Activated CD4-positive, alpha-beta T cell treated with anti-CD3 and anti-CD28 coated beads, Interleukin-2, amount 10 ng/mL, durations not matched to agents 7 days and 5 days (primary cell): ENCODE results near the gene CALML6. TPM values are rescaled to one million over a fixed set of nuclear protein-coding genes. Genes with fewer than 3 reads are reported as not detected.

Source experiments
- CTCF ChIA-PET: fragments of 350-600 bp; sonication (Branson Sonifier 250); formaldehyde crosslinking; loops from one replicate; lab custom pipeline; 2021; ENCODE audit warnings: antibody characterized with exemption; lab: Charles Lee
- POLR2A ChIA-PET: fragments of 350-600 bp; sonication (Branson Sonifier 250); formaldehyde crosslinking; loops from one replicate; lab custom pipeline; 2021; ENCODE audit warnings: antibody characterized with exemption; lab: Charles Lee
- DNase-seq: peaks from one replicate; pipeline ENCODE4 v3.0.0-alpha.2; 2020
- H3K27ac Mint-ChIP-seq: one replicate; pipeline ENCODE4 v1.8.0; 2021; ENCODE audit warnings: mild to moderate bottlenecking, moderate library complexity, mixed read lengths
- H3K27me3 Mint-ChIP-seq: one replicate; pipeline ENCODE4 v1.8.0; 2021; ENCODE audit warnings: mixed read lengths
- H3K36me3 Mint-ChIP-seq: one replicate; pipeline ENCODE4 v1.8.0; 2021; ENCODE audit warnings: low read depth, mixed read lengths
- H3K4me1 Mint-ChIP-seq: one replicate; pipeline ENCODE4 v1.8.0; 2021; ENCODE audit warnings: mixed read lengths
- H3K4me3 Mint-ChIP-seq: one replicate; pipeline ENCODE4 v1.8.0; 2021; ENCODE audit warnings: mild to moderate bottlenecking, moderate library complexity, mixed read lengths
- H3K9me3 Mint-ChIP-seq: one replicate; pipeline ENCODE4 v1.8.0; 2021; ENCODE audit warnings: mixed read lengths
- total RNA-seq, 2 experiments: library from RNA; stranded (reverse); gene quantifications; one replicate each; pipeline ENCODE4 v1.2.3, GENCODE V29; 2021

The CALML6 gene
- total RNA-seq, 2 experiments from 2014 or later = 0.27 to 0.47 TPM

GRCh38 chr1:1917995-1918900 is 3.2 kb downstream of the CALML6 start:
- peak overlapping the region; percentile 43 for H3K4me3 Mint-ChIP-seq
- peaks cover 11% of the 10 kb centered on the region for H3K4me1 Mint-ChIP-seq
- no peak for DNase-seq
- POLR2A ChIA-PET = no interaction called here
- no peaks in the 10 kb centered on the region for H3K36me3 Mint-ChIP-seq
- CTCF ChIA-PET = interaction anchor here (1.9 kb wide), 1 partner anchor 9 kb away, joined by 9 read pairs; no protein-coding TSS in a partner anchor
- no peaks in the 10 kb centered on the region for H3K9me3 Mint-ChIP-seq
- no peak overlapping the region for H3K27ac Mint-ChIP-seq
- H3K27me3 Mint-ChIP-seq = no peaks in the 10 kb centered on the region

- DNase-seq = no peak
Observed at GRCh38 chr1:1918901-1919303, 3.8 kb downstream of the CALML6 start, which contains the start of gene TMEM52. TMEM52 (minus strand) TSS chr1:1919279; CDS start chr1:1919265, 14 bp downstream.

GRCh38 chr1:1919304-1920056 is 4.4 kb downstream of the CALML6 start:
- Mint-ChIP-seq H3K27ac (peak overlapping the region; percentile 83), H3K4me3 (peak overlapping the region; percentile 63), H3K9me3 (no peaks in the 10 kb centered on the region), H3K36me3 (no peaks in the 10 kb centered on the region), H3K4me1 (peaks cover 11% of the 10 kb centered on the region), H3K27me3 (no peaks in the 10 kb centered on the region)
- peak; percentile 100 for DNase-seq
- ChIA-PET CTCF (no interaction called here), POLR2A (interaction anchor here (0.8 kb wide), 1 partner anchor 214 kb away, joined by 3 read pairs; no protein-coding TSS in a partner anchor)

More at GRCh38 chr1:1918901-1919303, 3.8 kb downstream of the CALML6 start, which contains the start of gene TMEM52:
- H3K9me3 Mint-ChIP-seq = no peaks in the 10 kb centered on the region
- peak within 1 kb of the TSS; percentile 63 for H3K4me3 Mint-ChIP-seq
- POLR2A ChIA-PET = no interaction called here
- CTCF ChIA-PET = no interaction called here
- H3K27ac Mint-ChIP-seq = peak within 1 kb of the TSS; percentile 83
- no peaks in the 10 kb centered on the region for H3K36me3 Mint-ChIP-seq
- no peaks in the 10 kb centered on the region for H3K27me3 Mint-ChIP-seq
- H3K4me1 Mint-ChIP-seq = peaks cover 11% of the 10 kb centered on the region

- H3K4me3 Mint-ChIP-seq = no peak overlapping the region
- no peak for DNase-seq
- H3K27ac Mint-ChIP-seq = no peak overlapping the region
- CTCF ChIA-PET = interaction anchor here (0.8 to 2.0 kb wide), 2 partner anchors 10 to 11 kb away, joined by 3 to 9 read pairs; no protein-coding TSS in a partner anchor
- no peaks in the 10 kb centered on the region for H3K9me3 Mint-ChIP-seq
- POLR2A ChIA-PET = interaction anchor here (0.8 kb wide), 1 partner anchor 213 kb away, joined by 3 read pairs; no protein-coding TSS in a partner anchor
- no peaks in the 10 kb centered on the region for H3K27me3 Mint-ChIP-seq
- no peaks in the 10 kb centered on the region for H3K36me3 Mint-ChIP-seq
- peaks cover 11% of the 10 kb centered on the region for H3K4me1 Mint-ChIP-seq
Observed at GRCh38 chr1:1920057-1920607, 5.1 kb downstream of the CALML6 start.

GRCh38 chr1:1920608-1921458 is 5.8 kb downstream of the CALML6 start:
- Mint-ChIP-seq H3K9me3 (no peaks in the 10 kb centered on the region), H3K4me1 (peaks cover 11% of the 10 kb centered on the region), H3K36me3 (no peaks in the 10 kb centered on the region), H3K27me3 (no peaks in the 10 kb centered on the region), H3K4me3 (no peak overlapping the region), H3K27ac (peak overlapping the region; percentile 13)
- POLR2A ChIA-PET = no interaction called here
- no peak for DNase-seq
- CTCF ChIA-PET = interaction anchor here (0.8 to 2.0 kb wide), 2 partner anchors 9 to 12 kb away, joined by 3 to 9 read pairs; no protein-coding TSS in a partner anchor

- H3K27ac Mint-ChIP-seq = peak overlapping the region; percentile 13
- H3K4me3 Mint-ChIP-seq = no peak overlapping the region
- ChIA-PET CTCF (interaction anchor here (1.4 to 2.0 kb wide), 2 partner anchors 12 to 38 kb away, joined by 3 to 9 read pairs; no protein-coding TSS in a partner anchor), POLR2A (no interaction called here)
- H3K4me1 Mint-ChIP-seq = peaks cover 11% of the 10 kb centered on the region
- no peaks in the 10 kb centered on the region for H3K27me3 Mint-ChIP-seq
- no peaks in the 10 kb centered on the region for H3K36me3 Mint-ChIP-seq
- no peaks in the 10 kb centered on the region for H3K9me3 Mint-ChIP-seq
- no peak for DNase-seq
Observed at GRCh38 chr1:1921459-1921862, 6.4 kb downstream of the CALML6 start.

- peaks cover 11% of the 10 kb centered on the region for H3K4me1 Mint-ChIP-seq
- H3K4me3 Mint-ChIP-seq = no peak overlapping the region
- POLR2A ChIA-PET = no interaction called here
- CTCF ChIA-PET = interaction anchor here (1.4 to 2.0 kb wide), 2 partner anchors 13 to 38 kb away, joined by 3 to 9 read pairs; no protein-coding TSS in a partner anchor
- no peak for DNase-seq
- H3K9me3 Mint-ChIP-seq = no peaks in the 10 kb centered on the region
- H3K36me3 Mint-ChIP-seq = no peaks in the 10 kb centered on the region
- no peaks in the 10 kb centered on the region for H3K27me3 Mint-ChIP-seq
- H3K27ac Mint-ChIP-seq = no peak overlapping the region
Observed at GRCh38 chr1:1921901-1922701, 7.0 kb downstream of the CALML6 start.

- Mint-ChIP-seq H3K4me3 (no peak overlapping the region), H3K27me3 (no peaks in the 10 kb centered on the region), H3K4me1 (peaks cover 11% of the 10 kb centered on the region), H3K36me3 (no peaks in the 10 kb centered on the region), H3K9me3 (no peaks in the 10 kb centered on the region), H3K27ac (no peak overlapping the region)
- no peak for DNase-seq
- CTCF ChIA-PET = interaction anchor here (1.4 kb wide), 1 partner anchor 37 kb away, joined by 3 read pairs; no protein-coding TSS in a partner anchor
- POLR2A ChIA-PET = no interaction called here
Observed at GRCh38 chr1:1922702-1922955, 7.6 kb downstream of the CALML6 start.

GRCh38 chr1:1922956-1923833 is 8.1 kb downstream of the CALML6 start:
- Mint-ChIP-seq H3K27me3 (no peaks in the 10 kb centered on the region), H3K9me3 (no peaks in the 10 kb centered on the region), H3K4me1 (peaks cover 9% of the 10 kb centered on the region), H3K36me3 (no peaks in the 10 kb centered on the region), H3K27ac (no peak overlapping the region), H3K4me3 (no peak overlapping the region)
- DNase-seq = no peak
- POLR2A ChIA-PET = no interaction called here
- CTCF ChIA-PET = interaction anchor here (1.4 to 1.5 kb wide), 2 partner anchors 37 to 122 kb away, joined by 3 to 5 read pairs; no protein-coding TSS in a partner anchor

GRCh38 chr1:1924386-1924785 is 9.3 kb downstream of the CALML6 start:
- Mint-ChIP-seq H3K27ac (no peak overlapping the region), H3K4me3 (no peak overlapping the region), H3K9me3 (no peaks in the 10 kb centered on the region), H3K36me3 (no peaks in the 10 kb centered on the region), H3K27me3 (no peaks in the 10 kb centered on the region), H3K4me1 (peaks cover 6% of the 10 kb centered on the region)
- DNase-seq = no peak
- POLR2A ChIA-PET = no interaction called here
- CTCF ChIA-PET = interaction anchor here (1.5 kb wide), 1 partner anchor 120 kb away, joined by 5 read pairs; no protein-coding TSS in a partner anchor
